Transverse colon (tissue), 4 donors: ENCODE results near the gene CCL22. TPM values are rescaled to one million over a fixed set of nuclear protein-coding genes. Genes with fewer than 3 reads are reported as not detected.

Source experiments
- DNase-seq: peaks from one replicate; pipeline ENCODE4 v3.0.0-alpha.2; 2019
- H3K27ac ChIP-seq, 4 donors: fragments of 200-600 bp; sonication (generic); 2 replicates each; pipeline ENCODE4 v1.5.1; 2016 to 2018; ENCODE audit warnings: inconsistent platforms in 4 of 4
- H3K27me3 ChIP-seq: fragments of 200-600 bp; sonication (generic); 2 replicates; pipeline ENCODE4 v1.5.1; 2017; ENCODE audit warnings: inconsistent platforms
- H3K36me3 ChIP-seq, 4 donors: fragments of 200-600 bp; sonication (generic); 2 replicates each; pipeline ENCODE4 v1.5.1; 2017 to 2019; ENCODE audit warnings: inconsistent platforms in 4 of 4
- H3K4me1 ChIP-seq, 4 donors: fragments of 200-600 bp; sonication (generic); 2 replicates each; pipeline ENCODE4 v1.5.1; 2017 to 2020; ENCODE audit warnings: inconsistent platforms in 4 of 4
- H3K4me3 ChIP-seq, 4 donors: fragments of 200-600 bp; sonication (generic); 1 replicate in 1 of 4; 2 replicates in 3 of 4; pipeline versions ENCODE4 v1.5.1 to v1.6.1; 2017 to 2019; ENCODE audit warnings: inconsistent platforms in 4 of 4
- H3K9me3 ChIP-seq, 2 donors: fragments of 200-600 bp; sonication (generic); 2 replicates each; pipeline ENCODE4 v1.5.1; 2017 to 2019; ENCODE audit warnings: inconsistent platforms in 2 of 2
- EP300 ChIP-seq: sonication (generic); formaldehyde crosslinking; IDR thresholded peaks from one replicate; pipeline ENCODE4 v1.6.1; 2017; ENCODE audit warnings: antibody characterized with exemption, low read depth
- POLR2A ChIP-seq: fragments of 450-650 bp; IDR thresholded peaks from one replicate; pipeline ENCODE4 v1.6.1; 2016; ENCODE audit warnings: antibody characterized with exemption, mild to moderate bottlenecking, moderate library complexity
- POLR2AphosphoS5 ChIP-seq, 3 donors: sonication (generic); formaldehyde crosslinking; IDR thresholded peaks; one replicate each; pipeline ENCODE4 v1.6.1; 2016; ENCODE audit warnings: antibody characterized with exemption in 3 of 3
- WGBS, 2 donors: methylation state at CpG; one replicate each; pipeline ENCODE4 v1.1.5; 2018; ENCODE audit warnings: low coverage in 1 of 2; 5-methylcytosine and 5-hydroxymethylcytosine counted together
- in situ Hi-C, 4 donors: fragments of 200-750 bp; cut with MboI; loops; one replicate each; pipeline versions ENCODE4 v1.15.0 to v1.15.1; 2017; ENCODE audit warnings: low sequenced_read_pairs in 3 of 4, low pct_ligation_motif_present in 1 of 4, low pct_unique_long_range_greater_than_20kb in 1 of 4
- intact Hi-C: fragments of 100-400 bp; cut with DNase I; formaldehyde crosslinking; loops from one replicate; pipeline ENCODE4 v1.15.1; 2023; ENCODE audit warnings: low total_unique reads
- total RNA-seq, 4 donors: library from RNA; depleted of rRNA; stranded (reverse); fragments of >200 nt; gene quantifications; one replicate each; pipeline ENCODE4 v1.1.0, GENCODE V29; 2016
- TF ChIP-seq, protein P1 (sequence below), 5 experiments: fragments of 200-600 bp in 3 of 5; fragments of 450-650 bp in 2 of 5; sonication (generic) in 3 of 5; IDR thresholded peaks; 1 replicate in 2 of 5; 2 replicates in 3 of 5; pipeline ENCODE4 v1.5.1; 2016 to 2017; ENCODE audit warnings: antibody characterized with exemption in 5 of 5, inconsistent platforms in 3 of 5, mild to moderate bottlenecking in 2 of 5, moderate library complexity in 1 of 5

The CCL22 gene
- total RNA-seq, 4 donors from 2014 or later, result 0.64 TPM; not detected in 3

- in situ Hi-C loops, result loop anchor here in 2 of 4 donors (25.0 kb wide), 1 partner anchor 318 kb away; the partner anchor contains the start of gene CPNE2 (in 2 of the 2)
- no peaks in the 10 kb centered on the region for H3K27me3 ChIP-seq
- intact Hi-C loops, result no loop called here
- H3K9me3 ChIP-seq, result no peaks in the 10 kb centered on the region
- H3K4me1 ChIP-seq, result no peaks in the 10 kb centered on the region
- no peak overlapping the region for H3K4me3 ChIP-seq
- WGBS, 2 donors, result 69 to 72% methylated on average over 3 of the region's 3 CpGs
- no peak overlapping the region for H3K27ac ChIP-seq
- no peak for DNase-seq
- H3K36me3 ChIP-seq, result no peaks in the 10 kb centered on the region
- TF ChIP-seq EP300, result no peak
- TF ChIP-seq, protein P1, sequence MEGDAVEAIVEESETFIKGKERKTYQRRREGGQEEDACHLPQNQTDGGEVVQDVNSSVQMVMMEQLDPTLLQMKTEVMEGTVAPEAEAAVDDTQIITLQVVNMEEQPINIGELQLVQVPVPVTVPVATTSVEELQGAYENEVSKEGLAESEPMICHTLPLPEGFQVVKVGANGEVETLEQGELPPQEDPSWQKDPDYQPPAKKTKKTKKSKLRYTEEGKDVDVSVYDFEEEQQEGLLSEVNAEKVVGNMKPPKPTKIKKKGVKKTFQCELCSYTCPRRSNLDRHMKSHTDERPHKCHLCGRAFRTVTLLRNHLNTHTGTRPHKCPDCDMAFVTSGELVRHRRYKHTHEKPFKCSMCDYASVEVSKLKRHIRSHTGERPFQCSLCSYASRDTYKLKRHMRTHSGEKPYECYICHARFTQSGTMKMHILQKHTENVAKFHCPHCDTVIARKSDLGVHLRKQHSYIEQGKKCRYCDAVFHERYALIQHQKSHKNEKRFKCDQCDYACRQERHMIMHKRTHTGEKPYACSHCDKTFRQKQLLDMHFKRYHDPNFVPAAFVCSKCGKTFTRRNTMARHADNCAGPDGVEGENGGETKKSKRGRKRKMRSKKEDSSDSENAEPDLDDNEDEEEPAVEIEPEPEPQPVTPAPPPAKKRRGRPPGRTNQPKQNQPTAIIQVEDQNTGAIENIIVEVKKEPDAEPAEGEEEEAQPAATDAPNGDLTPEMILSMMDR (IDR thresholded peaks at IDR 0.05), result no peak
- no peak for TF ChIP-seq POLR2AphosphoS5 (IDR thresholded peaks at IDR 0.05)
- TF ChIP-seq POLR2A, result no peak
These were observed 46.5 kb downstream of the CCL22 start for GRCh38 chr16:57405097-57405496.

GRCh38 chr16:57406881-57407280 is 48.3 kb downstream of the CCL22 start:
- Histone ChIP-seq H3K27ac (no peak overlapping the region), H3K4me1 (no peaks in the 10 kb centered on the region), H3K27me3 (no peaks in the 10 kb centered on the region), H3K36me3 (no peaks in the 10 kb centered on the region), H3K4me3 (no peak overlapping the region), H3K9me3 (no peaks in the 10 kb centered on the region)
- in situ Hi-C loops (loop anchor here in 2 of 4 donors (25.0 kb wide), 1 partner anchor 320 kb away; the partner anchor contains the start of gene CPNE2 (in 2 of the 2)), intact Hi-C loops (no loop called here)
- no peak for DNase-seq
- TF ChIP-seq POLR2A (no peak), POLR2AphosphoS5 (IDR thresholded peaks at IDR 0.05) (no peak), EP300 (no peak)
- TF ChIP-seq, protein P1 (IDR thresholded peaks at IDR 0.05), result no peak
- WGBS, 2 donors, result 40 to 44% methylated on average over 2 of the region's 2 CpGs

GRCh38 chr16:57407521-57408353 is 49.2 kb downstream of the CCL22 start:
- no peak for DNase-seq
- TF ChIP-seq, protein P1 (IDR thresholded peaks at IDR 0.05), result no peak
- TF ChIP-seq EP300, result no peak
- no peak for TF ChIP-seq POLR2A
- TF ChIP-seq POLR2AphosphoS5 (IDR thresholded peaks at IDR 0.05), result no peak
- intact Hi-C loops (no loop called here), in situ Hi-C loops (loop anchor here in 2 of 4 donors (25.0 kb wide), 1 partner anchor 320 kb away; the partner anchor contains the start of gene CPNE2 (in 2 of the 2))
- no peak overlapping the region for H3K27ac ChIP-seq
- H3K4me3 ChIP-seq, result no peak overlapping the region
- H3K9me3 ChIP-seq, result no peaks in the 10 kb centered on the region
- no peaks in the 10 kb centered on the region for H3K36me3 ChIP-seq
- WGBS, 2 donors, result 91 to 94% methylated on average over 5 of the region's 5 CpGs
- no peaks in the 10 kb centered on the region for H3K4me1 ChIP-seq
- no peaks in the 10 kb centered on the region for H3K27me3 ChIP-seq

- no peak overlapping the region for H3K4me3 ChIP-seq
- no peaks in the 10 kb centered on the region for H3K36me3 ChIP-seq
- DNase-seq, result no peak
- intact Hi-C loops (no loop called here), in situ Hi-C loops (loop anchor here in 2 of 4 donors (25.0 kb wide), 1 partner anchor 322 kb away; the partner anchor contains the start of gene CPNE2 (in 2 of the 2))
- H3K27ac ChIP-seq, result no peak overlapping the region
- TF ChIP-seq POLR2A, result no peak
- no peaks in the 10 kb centered on the region for H3K9me3 ChIP-seq
- WGBS, 2 donors, result 69 to 80% methylated on average over 5 of the region's 5 CpGs
- H3K27me3 ChIP-seq, result no peaks in the 10 kb centered on the region
- no peaks in the 10 kb centered on the region for H3K4me1 ChIP-seq
These were observed 50.5 kb downstream of the CCL22 start for GRCh38 chr16:57409065-57409464.
